Cardiac fibroblast (primary cell): ENCODE measurements around the gene METTL13.
"Not testable (repeated sequence)": the region's sequence is repeated elsewhere in the genome, so short reads cannot be mapped to it uniquely, and the experiment has no call there.

Source experiments
- DNase-seq, 2 donors: peaks; one replicate each; pipeline versions ENCODE4 v3.0.0 to v3.0.0-alpha.2; 2010; ENCODE audit warnings: low read depth in 2 of 2
- H3K4me3 ChIP-seq, 2 donors: replicated peaks in 1 of 2; 1 replicate in 1 of 2; 2 replicates in 1 of 2; pipeline ENCODE4 v1.5.1; 2011; ENCODE audit warnings: low read depth in 2 of 2, low read length in 2 of 2, mild to moderate bottlenecking in 2 of 2, moderate library complexity in 1 of 2
- CTCF ChIP-seq: IDR thresholded peaks from one replicate; pipeline ENCODE4 v1.5.1; 2011; ENCODE audit warnings: low read depth, mild to moderate bottlenecking, low read length, inconsistent platforms

METTL13 gene

GRCh38 chr1:171799166-171799565 is 17.7 kb downstream of the METTL13 start:
- no peak for TF ChIP-seq CTCF
- no peak overlapping the region for H3K4me3 ChIP-seq
- DNase-seq, result peak in 1 of 2 donors; percentile 64

GRCh38 chr1:171799698-171800097 is 18.2 kb downstream of the METTL13 start:
- H3K4me3 ChIP-seq, DNase-seq: not testable (repeated sequence)

- no peak for TF ChIP-seq CTCF
- no peak for DNase-seq
- H3K4me3 ChIP-seq, result no peak overlapping the region
These were observed 18.9 kb downstream of the METTL13 start for GRCh38 chr1:171800342-171800741.

GRCh38 chr1:171800851-171801250 is 19.4 kb downstream of the METTL13 start:
- no peak for TF ChIP-seq CTCF
- no peak for DNase-seq
- no peak overlapping the region for H3K4me3 ChIP-seq

GRCh38 chr1:171801487-171801891 is 20.0 kb downstream of the METTL13 start:
- TF ChIP-seq CTCF, result peak; percentile 81
- H3K4me3 ChIP-seq, result no peak overlapping the region
- peak; percentile 63 to 64 for DNase-seq

GRCh38 chr1:171802207-171802606 is 20.7 kb downstream of the METTL13 start:
- DNase-seq, result no peak
- no peak for TF ChIP-seq CTCF
- H3K4me3 ChIP-seq, result no peak overlapping the region

- TF ChIP-seq CTCF, result no peak
- DNase-seq, result peak; percentile 81 to 90
- H3K4me3 ChIP-seq, result no peak overlapping the region
These were observed 21.6 kb downstream of the METTL13 start for GRCh38 chr1:171803045-171803444.
